HG02610 (cell line): Measurements from ENCODE around the gene PPAN.
A peak's percentile ranks its signal among the peaks of the same experiment; 100 is the strongest.

ENCODE experiments used
- ATAC-seq: cut with Tn5 transposase; IDR thresholded peaks from one replicate; pipeline ENCODE4 v1.9.1; 2021; ENCODE audit warnings: mild to moderate bottlenecking, moderate library complexity; ENCODE audit not compliant: unreplicated experiment

PPAN gene

GRCh38 chr19:10106100-10106936 lies at the start of gene PPAN:
PPAN (plus strand) TSS chr19:10106362; CDS start chr19:10106395, 33 bp downstream.
- peak; percentile 40 for ATAC-seq

GRCh38 chr19:10061717-10062310 lies 44.3 kb upstream of the PPAN start:
- ATAC-seq, result no peak

- ATAC-seq, result no peak
Measured at GRCh38 chr19:10068205-10068604, 38.0 kb upstream of the PPAN start.

GRCh38 chr19:10069046-10069445 lies 37.1 kb upstream of the PPAN start:
- no peak for ATAC-seq

- no peak for ATAC-seq
Measured at GRCh38 chr19:10070730-10071446, 35.3 kb upstream of the PPAN start.

- ATAC-seq, result no peak
Measured at GRCh38 chr19:10074153-10074552, 32.0 kb upstream of the PPAN start.

GRCh38 chr19:10076535-10076934 lies 29.6 kb upstream of the PPAN start:
- no peak for ATAC-seq

GRCh38 chr19:10078329-10078728 lies 27.8 kb upstream of the PPAN start:
- ATAC-seq, result no peak

- ATAC-seq, result no peak
Measured at GRCh38 chr19:10079031-10079453, 27.1 kb upstream of the PPAN start.

- no peak for ATAC-seq
Measured at GRCh38 chr19:10083911-10084310, 22.3 kb upstream of the PPAN start.

- ATAC-seq, result no peak
Measured at GRCh38 chr19:10084803-10085202, 21.4 kb upstream of the PPAN start.

- ATAC-seq, result peak; percentile 79
Measured at GRCh38 chr19:10085641-10086590, 20.2 kb upstream of the PPAN start, which contains the start of gene SHFL. SHFL (plus strand) TSS chr19:10086317; CDS start chr19:10086428, 111 bp downstream.

- no peak for ATAC-seq
Measured at GRCh38 chr19:10086591-10087192, 19.5 kb upstream of the PPAN start.

- ATAC-seq, result no peak
Measured at GRCh38 chr19:10087296-10088061, 18.7 kb upstream of the PPAN start.

- no peak for ATAC-seq
Measured at GRCh38 chr19:10088949-10089554, 17.1 kb upstream of the PPAN start.

- no peak for ATAC-seq
Measured at GRCh38 chr19:10089801-10090375, 16.3 kb upstream of the PPAN start.

- no peak for ATAC-seq
Measured at GRCh38 chr19:10091370-10091687, 14.8 kb upstream of the PPAN start.

- ATAC-seq, result no peak
Measured at GRCh38 chr19:10091895-10092641, 14.1 kb upstream of the PPAN start.
